Stimulated activated CD8-positive, alpha-beta memory T cell treated with anti-CD3 and anti-CD28 coated beads, Interleukin-4, amount 100 ng/mL, for 1 hour (primary cell): ENCODE data around the gene PLTP.

ENCODE experiments used
- DNase-seq, 2 donors: peaks; one replicate each; pipeline ENCODE4 v3.0.0-alpha.2; 2020; ENCODE audit warnings: low read depth in 2 of 2, low spot score in 1 of 2

Gene PLTP

GRCh38 chr20:45850926-45851325 is 61.0 kb downstream of the PLTP start:
- DNase-seq, result no peak

GRCh38 chr20:45850238-45850637 is 61.7 kb downstream of the PLTP start:
- DNase-seq, result no peak

DNA sequence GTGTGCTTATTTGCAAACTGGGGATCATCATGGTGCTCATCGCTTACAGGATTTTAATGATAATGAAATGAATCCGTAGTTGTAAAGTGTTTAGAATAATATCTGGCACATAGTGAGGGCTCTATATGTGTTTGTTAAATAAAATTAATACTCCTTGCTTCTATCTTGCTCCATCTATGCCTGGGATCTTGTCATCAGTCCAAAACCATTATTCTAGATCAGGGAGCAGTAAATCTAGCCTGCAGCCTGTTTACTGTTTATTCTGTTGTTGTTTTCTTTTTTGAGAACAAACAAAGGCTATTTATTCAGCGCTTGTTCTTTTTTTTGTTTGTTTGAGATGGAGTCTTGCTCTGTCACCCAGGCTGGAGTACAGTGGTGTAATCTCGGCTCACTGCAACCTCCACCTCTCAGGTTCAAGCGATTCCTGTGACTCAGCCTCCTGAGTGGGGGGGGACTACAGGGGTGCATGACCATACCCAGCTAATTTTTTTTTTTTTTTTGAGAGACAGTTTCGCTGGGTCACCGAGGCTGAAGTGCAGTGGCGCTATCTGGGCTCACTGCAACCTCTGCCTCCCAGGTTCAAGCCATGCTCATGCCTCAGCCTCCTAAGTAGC is 62.9 kb downstream of the PLTP start:
- DNase-seq, result no peak
